Measurements from ENCODE around the gene SUPT16H. TPM values are rescaled to one million over a fixed set of nuclear protein-coding genes. Genes with fewer than 3 reads are reported as not detected.

SUPT16H gene
- total and polyA plus RNA-seq, 9 donors: 41.3 to 75.6 (median 64.2) TPM

DNA sequence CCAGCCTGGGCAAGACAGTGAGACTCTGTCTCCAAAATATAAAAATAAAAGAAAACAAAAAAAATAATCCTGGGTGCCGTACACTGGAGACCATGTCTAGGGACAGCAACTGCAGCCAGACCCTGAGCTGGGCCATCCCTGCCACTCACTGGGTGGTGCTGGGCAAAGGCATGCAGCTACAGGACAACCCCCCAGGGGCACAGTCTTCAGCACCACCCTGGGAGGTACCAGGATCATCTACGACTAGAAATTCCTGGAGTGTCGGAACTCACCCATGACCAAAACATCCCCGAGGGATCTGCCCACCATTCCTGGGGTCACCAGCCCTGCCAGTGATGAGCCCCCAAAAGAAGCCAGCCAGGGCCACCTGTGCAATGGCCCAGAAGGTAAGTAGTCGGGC is 35.7 kb upstream of the SUPT16H start:
- Histone ChIP-seq H3K27me3 (no peaks in the 10 kb centered on the region), H3K9me3 (no peaks in the 10 kb centered on the region), H3K27ac (no peak overlapping the region), H3K4me1 (ENCODE audit: insufficient read depth) (no peaks in the 10 kb centered on the region), H3K4me3 (no peak overlapping the region), H3K36me3 (no peaks in the 10 kb centered on the region)
- TF ChIP-seq POLR2A (IDR thresholded peaks at IDR 0.05) (no peak), EP300 (IDR thresholded peaks at IDR 0.05) (no peak)
- TF ChIP-seq, protein P1, sequence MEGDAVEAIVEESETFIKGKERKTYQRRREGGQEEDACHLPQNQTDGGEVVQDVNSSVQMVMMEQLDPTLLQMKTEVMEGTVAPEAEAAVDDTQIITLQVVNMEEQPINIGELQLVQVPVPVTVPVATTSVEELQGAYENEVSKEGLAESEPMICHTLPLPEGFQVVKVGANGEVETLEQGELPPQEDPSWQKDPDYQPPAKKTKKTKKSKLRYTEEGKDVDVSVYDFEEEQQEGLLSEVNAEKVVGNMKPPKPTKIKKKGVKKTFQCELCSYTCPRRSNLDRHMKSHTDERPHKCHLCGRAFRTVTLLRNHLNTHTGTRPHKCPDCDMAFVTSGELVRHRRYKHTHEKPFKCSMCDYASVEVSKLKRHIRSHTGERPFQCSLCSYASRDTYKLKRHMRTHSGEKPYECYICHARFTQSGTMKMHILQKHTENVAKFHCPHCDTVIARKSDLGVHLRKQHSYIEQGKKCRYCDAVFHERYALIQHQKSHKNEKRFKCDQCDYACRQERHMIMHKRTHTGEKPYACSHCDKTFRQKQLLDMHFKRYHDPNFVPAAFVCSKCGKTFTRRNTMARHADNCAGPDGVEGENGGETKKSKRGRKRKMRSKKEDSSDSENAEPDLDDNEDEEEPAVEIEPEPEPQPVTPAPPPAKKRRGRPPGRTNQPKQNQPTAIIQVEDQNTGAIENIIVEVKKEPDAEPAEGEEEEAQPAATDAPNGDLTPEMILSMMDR (IDR thresholded peaks at IDR 0.05): no peak
- no peak for DNase-seq
- intact Hi-C loops (cut with DNase I): no loop called here
- 81 to 89% (median 86%) methylated on average over 5 of the region's 5 CpGs for WGBS, 3 donors

DNA sequence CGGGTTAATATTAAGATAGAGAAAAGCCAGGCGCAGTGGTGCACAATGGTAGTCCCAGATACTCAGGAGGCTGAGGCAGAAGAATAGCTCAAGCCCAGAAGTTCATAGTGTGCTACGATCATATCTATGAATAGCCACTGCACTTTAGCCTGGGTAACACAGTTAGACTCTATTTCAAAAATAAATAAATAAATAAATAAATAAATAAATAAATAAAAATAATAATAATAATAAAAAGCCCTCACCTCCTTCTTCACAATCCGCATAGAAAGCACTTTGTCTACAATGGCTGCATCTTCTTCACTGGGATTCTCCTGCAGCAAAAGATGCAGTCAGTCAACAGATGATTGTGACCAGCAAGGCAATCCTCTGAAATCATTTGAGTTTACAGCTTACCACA is 31.5 kb upstream of the SUPT16H start:
- intact Hi-C loops (cut with DNase I): no loop called here
- no peaks in the 10 kb centered on the region for H3K36me3 ChIP-seq

DNA sequence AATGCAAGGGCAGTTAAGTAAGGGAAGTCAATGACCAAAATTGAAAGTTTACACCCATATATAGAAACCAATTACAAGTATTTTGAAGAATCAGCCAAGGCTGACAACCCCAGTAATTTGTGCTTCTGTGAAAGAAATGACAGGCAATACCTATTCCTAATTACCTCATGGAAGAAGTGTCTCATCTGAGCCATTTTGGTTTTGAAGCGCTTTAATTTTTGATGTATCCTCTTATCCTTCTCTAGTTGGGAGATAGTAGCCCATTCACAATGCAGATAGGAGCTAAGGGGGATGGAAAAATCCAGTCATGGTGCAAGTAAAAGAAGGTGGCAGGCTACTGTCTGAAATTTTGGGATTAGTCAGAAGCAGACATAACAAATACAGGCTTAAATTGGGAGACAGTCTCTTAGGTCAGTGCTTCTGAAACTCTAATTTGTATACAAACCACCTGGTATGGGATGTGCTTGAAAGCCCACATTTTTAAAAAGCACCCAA is 30.4 kb upstream of the SUPT16H start:
- intact Hi-C loops (cut with DNase I): no loop called here

More for the DNA sequence above, 31.5 kb upstream of the SUPT16H start:
- Histone ChIP-seq H3K27ac (no peak overlapping the region), H3K9me3 (no peaks in the 10 kb centered on the region), H3K27me3 (no peaks in the 10 kb centered on the region), H3K4me3 (no peak overlapping the region), H3K4me1 (ENCODE audit: insufficient read depth) (no peaks in the 10 kb centered on the region)
- no peak for DNase-seq
- no peak for TF ChIP-seq EP300 (IDR thresholded peaks at IDR 0.05)
- no peak for TF ChIP-seq POLR2A (IDR thresholded peaks at IDR 0.05)
- TF ChIP-seq, protein P1 (IDR thresholded peaks at IDR 0.05): no peak
- WGBS, 3 donors: 92 to 94% (median 94%) methylated on average over 4 of the region's 4 CpGs

DNA sequence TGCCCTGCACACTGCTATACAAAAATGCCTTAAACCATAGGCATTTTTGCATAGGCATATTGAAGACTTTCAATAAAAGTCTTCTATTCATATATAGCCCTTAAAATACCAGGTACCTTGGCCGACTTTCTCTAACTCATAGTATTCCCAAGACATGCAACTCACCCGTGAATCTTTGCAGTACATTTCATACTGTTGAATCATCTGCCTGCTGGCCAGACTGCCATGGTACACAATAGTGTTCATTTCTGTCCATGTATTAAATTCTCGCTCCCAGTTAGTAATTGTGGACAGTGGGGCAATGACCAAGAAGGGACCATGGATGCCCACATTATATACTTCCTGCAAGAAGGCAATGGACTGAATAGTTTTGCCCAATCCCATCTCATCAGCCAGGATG is 24.3 kb upstream of the SUPT16H start:
- Histone ChIP-seq H3K4me3 (no peak overlapping the region), H3K27ac (no peak overlapping the region), H3K9me3 (no peaks in the 10 kb centered on the region), H3K27me3 (no peaks in the 10 kb centered on the region), H3K36me3 (no peaks in the 10 kb centered on the region), H3K4me1 (ENCODE audit: insufficient read depth) (no peaks in the 10 kb centered on the region)
- intact Hi-C loops (cut with DNase I): loop anchor here in 1 of 4 donors (5.0 kb wide), 1 partner anchor 46 kb away; no protein-coding TSS in a partner anchor
- no peak for TF ChIP-seq POLR2A (IDR thresholded peaks at IDR 0.05)
- TF ChIP-seq, protein P1 (IDR thresholded peaks at IDR 0.05): no peak
- TF ChIP-seq EP300 (IDR thresholded peaks at IDR 0.05): no peak
- 62 to 75% (median 70%) methylated on average over 3 of the region's 3 CpGs for WGBS, 3 donors
- DNase-seq: no peak

More for the DNA sequence above, 30.4 kb upstream of the SUPT16H start:
- 99 to 100% (median 100%) methylated on average over 1 of the region's 1 CpG for WGBS, 3 donors
- Histone ChIP-seq H3K27ac (no peak overlapping the region), H3K4me3 (no peak overlapping the region), H3K9me3 (no peaks in the 10 kb centered on the region), H3K36me3 (no peaks in the 10 kb centered on the region), H3K4me1 (ENCODE audit: insufficient read depth) (no peaks in the 10 kb centered on the region), H3K27me3 (no peaks in the 10 kb centered on the region)
- DNase-seq: no peak
- TF ChIP-seq, protein P1 (IDR thresholded peaks at IDR 0.05): no peak
- TF ChIP-seq EP300 (IDR thresholded peaks at IDR 0.05): no peak
- TF ChIP-seq POLR2A (IDR thresholded peaks at IDR 0.05): no peak

Data from ovary (tissue), 9 donors.